HG02642 (cell line): Measurements from ENCODE around the gene FAM20A.

Source experiments
- ATAC-seq: cut with Tn5 transposase; IDR thresholded peaks from one replicate; pipeline ENCODE4 v1.9.1; 2021; ENCODE audit warnings: mild to moderate bottlenecking; ENCODE audit not compliant: unreplicated experiment, poor library complexity

FAM20A gene

GRCh38 chr17:68611353-68612208, 10.4 kb upstream of the FAM20A start:
- no peak for ATAC-seq

- ATAC-seq, result no peak
Measured at GRCh38 chr17:68610554-68610953, 9.4 kb upstream of the FAM20A start.

- ATAC-seq, result no peak
Measured at GRCh38 chr17:68608515-68609130, 7.5 kb upstream of the FAM20A start.

GRCh38 chr17:68606451-68607307, 5.5 kb upstream of the FAM20A start:
- no peak for ATAC-seq

- no peak for ATAC-seq
Measured at GRCh38 chr17:68605914-68606313, 4.7 kb upstream of the FAM20A start.

GRCh38 chr17:68603656-68604055, 2.5 kb upstream of the FAM20A start:
- no peak for ATAC-seq

GRCh38 chr17:68603027-68603426, 1.9 kb upstream of the FAM20A start:
- no peak for ATAC-seq

- no peak for ATAC-seq
Measured at GRCh38 chr17:68602289-68602688, 1.1 kb upstream of the FAM20A start.

- no peak for ATAC-seq
Measured at GRCh38 chr17:68601565-68602288, 560 bp upstream of the FAM20A start.

GRCh38 chr17:68600067-68600930, 868 bp downstream of the FAM20A start:
- no peak for ATAC-seq

- ATAC-seq, result no peak
Measured at GRCh38 chr17:68599552-68600066, 1.6 kb downstream of the FAM20A start.

- no peak for ATAC-seq
Measured at GRCh38 chr17:68599091-68599490, 2.1 kb downstream of the FAM20A start.

GRCh38 chr17:68598545-68598961, 2.6 kb downstream of the FAM20A start:
- ATAC-seq, result no peak

- no peak for ATAC-seq
Measured at GRCh38 chr17:68598074-68598473, 3.1 kb downstream of the FAM20A start.

GRCh38 chr17:68596411-68596945, 4.7 kb downstream of the FAM20A start:
- no peak for ATAC-seq

GRCh38 chr17:68595986-68596385, 5.2 kb downstream of the FAM20A start:
- no peak for ATAC-seq

GRCh38 chr17:68595496-68595895, 5.7 kb downstream of the FAM20A start:
- no peak for ATAC-seq

GRCh38 chr17:68594552-68594951, 6.6 kb downstream of the FAM20A start:
- ATAC-seq, result no peak
